Caco-2 (cell line): Measurements from ENCODE around the gene DHX57. TPM values are rescaled to one million over a fixed set of nuclear protein-coding genes. Genes with fewer than 3 reads are reported as not detected.
"Not testable (repeated sequence)": the region's sequence is repeated elsewhere in the genome, so short reads cannot be mapped to it uniquely, and the experiment has no call there.

Source experiments
- BruUV-seq: library from RNA; stranded (reverse); fragments of 400-500 nt; replicated peaks from 2 replicates; lab custom pipeline; 2021; lab: Mats Ljungman, UMichigan
- CTCF ChIA-PET: fragments of 300-600 bp; sonication (Branson Sonifier 250); formaldehyde crosslinking; loops from one replicate; lab custom pipeline; 2022; ENCODE audit warnings: antibody characterized with exemption; lab: Charles Lee
- POLR2A ChIA-PET: fragments of 300-600 bp; sonication (Branson Sonifier 250); formaldehyde crosslinking; loops from one replicate; lab custom pipeline; 2022; ENCODE audit warnings: antibody characterized with exemption; lab: Charles Lee
- DNase-seq, 2 experiments: peaks; one replicate each; pipeline versions ENCODE4 v3.0.0 to v3.0.0-alpha.2; 2020 to 2022
- H3K27me3 ChIP-seq: replicated peaks from 2 replicates; pipeline ENCODE4 v1.6.0; 2011; ENCODE audit warnings: low read length; ENCODE audit not compliant: control insufficient read depth, insufficient read depth
- H3K36me3 ChIP-seq: 2 replicates; pipeline ENCODE4 v1.5.1; 2011; ENCODE audit warnings: low read length; ENCODE audit not compliant: control insufficient read depth, insufficient read depth
- H3K4me1 ChIP-seq: fragments of 250-450 bp; sonication (Bioruptor Pico); 2 replicates; pipeline ENCODE4 v1.5.1; 2020; ENCODE audit warnings: mild to moderate bottlenecking
- H3K4me3 ChIP-seq: 2 replicates; pipeline ENCODE4 v1.5.1; 2011; ENCODE audit warnings: low read depth, mild to moderate bottlenecking, control low read depth, low read length
- H3K9me3 ChIP-seq: fragments of 250-450 bp; sonication (Bioruptor Pico); 2 replicates; pipeline ENCODE4 v1.5.1; 2020; ENCODE audit warnings: mild to moderate bottlenecking, moderate library complexity
- H3K27ac Mint-ChIP-seq: one replicate; pipeline ENCODE4 v1.8.0; 2022; ENCODE audit warnings: mixed read lengths; ENCODE audit not compliant: unreplicated experiment
- H3K27me3 Mint-ChIP-seq: one replicate; pipeline ENCODE4 v1.8.0; 2022; ENCODE audit warnings: mixed read lengths; ENCODE audit not compliant: insufficient read depth, unreplicated experiment
- H3K36me3 Mint-ChIP-seq: one replicate; pipeline ENCODE4 v1.8.0; 2022; ENCODE audit warnings: mild to moderate bottlenecking, mixed read lengths; ENCODE audit not compliant: insufficient read depth, unreplicated experiment
- H3K4me1 Mint-ChIP-seq: one replicate; pipeline ENCODE4 v1.8.0; 2022; ENCODE audit warnings: low read depth, mixed read lengths; ENCODE audit not compliant: unreplicated experiment
- H3K4me3 Mint-ChIP-seq: one replicate; pipeline ENCODE4 v1.8.0; 2022; ENCODE audit warnings: mild to moderate bottlenecking, moderate library complexity, mixed read lengths; ENCODE audit not compliant: unreplicated experiment
- H3K9me3 Mint-ChIP-seq: one replicate; pipeline ENCODE4 v1.8.0; 2022; ENCODE audit warnings: mixed read lengths; ENCODE audit not compliant: unreplicated experiment
- intact Hi-C: fragments of 100-400 bp; cut with micrococcal nuclease; formaldehyde crosslinking; loops from one replicate; pipeline ENCODE4 v1.10.0; 2022; ENCODE audit not compliant: unreplicated experiment
- total RNA-seq: library from RNA; stranded (reverse); gene quantifications from 2 replicates; pipeline ENCODE4 v1.2.3, GENCODE V29; 2022
- TF ChIP-seq, protein P1 (sequence below), 2 experiments: fragments of 200-600 bp in 1 of 2; IDR thresholded peaks; 1 replicate in 1 of 2; 2 replicates in 1 of 2; pipeline versions ENCODE4 v1.5.1 to v1.8.0; 2011 to 2022; ENCODE audit warnings: antibody characterized with exemption in 1 of 2, control low read depth in 1 of 2, inconsistent platforms in 1 of 2, low read depth in 1 of 2, low read length in 1 of 2, mild to moderate bottlenecking in 1 of 2, moderate library complexity in 1 of 2; ENCODE audit not compliant: insufficient read depth in 1 of 2, severe bottlenecking in 1 of 2, unreplicated experiment in 1 of 2

Gene DHX57
- total RNA-seq, 1 experiment from 2014 or later, result 20.6 TPM

DNA sequence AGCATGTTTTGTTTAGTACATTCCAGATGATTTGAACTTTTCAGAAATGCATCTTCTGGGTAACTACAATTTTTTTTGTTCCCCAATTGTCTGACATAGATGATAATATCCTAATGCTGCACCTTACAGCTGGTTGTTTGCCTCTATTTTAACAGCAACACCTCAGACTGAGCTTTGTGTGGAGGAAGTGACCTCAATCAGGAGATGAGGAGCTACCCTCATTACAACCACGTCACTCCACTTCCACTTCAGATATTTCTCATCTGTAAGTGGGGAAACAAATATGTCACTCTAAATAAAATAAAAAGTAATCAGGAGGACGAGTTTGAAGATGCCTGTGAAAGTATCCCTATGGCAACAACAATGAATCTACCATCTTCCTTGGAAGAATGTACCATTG, 112.5 kb downstream of the DHX57 start:
- ChIA-PET CTCF (no interaction called here), POLR2A (interaction anchor here (2.6 kb wide), 1 partner anchor 12 kb away, joined by 17 read pairs; the partner anchor contains the start of gene SRSF7)
- Mint-ChIP-seq H3K27me3 (no peaks in the 10 kb centered on the region), H3K4me3 (no peak overlapping the region), H3K9me3 (no peaks in the 10 kb centered on the region), H3K4me1 (no peaks in the 10 kb centered on the region), H3K36me3 (no peaks in the 10 kb centered on the region), H3K27ac (no peak overlapping the region)
- Histone ChIP-seq H3K36me3 (no peaks in the 10 kb centered on the region), H3K4me3 (no peak overlapping the region), H3K27me3 (no peaks in the 10 kb centered on the region; the same call in 1 of the 2 replicates), H3K4me1 (peaks cover 5% of the 10 kb centered on the region; the same call in 1 of the 2 replicates), H3K9me3 (no peaks in the 10 kb centered on the region)
- BruUV-seq, result no TSS peak
- TF ChIP-seq, protein P1, sequence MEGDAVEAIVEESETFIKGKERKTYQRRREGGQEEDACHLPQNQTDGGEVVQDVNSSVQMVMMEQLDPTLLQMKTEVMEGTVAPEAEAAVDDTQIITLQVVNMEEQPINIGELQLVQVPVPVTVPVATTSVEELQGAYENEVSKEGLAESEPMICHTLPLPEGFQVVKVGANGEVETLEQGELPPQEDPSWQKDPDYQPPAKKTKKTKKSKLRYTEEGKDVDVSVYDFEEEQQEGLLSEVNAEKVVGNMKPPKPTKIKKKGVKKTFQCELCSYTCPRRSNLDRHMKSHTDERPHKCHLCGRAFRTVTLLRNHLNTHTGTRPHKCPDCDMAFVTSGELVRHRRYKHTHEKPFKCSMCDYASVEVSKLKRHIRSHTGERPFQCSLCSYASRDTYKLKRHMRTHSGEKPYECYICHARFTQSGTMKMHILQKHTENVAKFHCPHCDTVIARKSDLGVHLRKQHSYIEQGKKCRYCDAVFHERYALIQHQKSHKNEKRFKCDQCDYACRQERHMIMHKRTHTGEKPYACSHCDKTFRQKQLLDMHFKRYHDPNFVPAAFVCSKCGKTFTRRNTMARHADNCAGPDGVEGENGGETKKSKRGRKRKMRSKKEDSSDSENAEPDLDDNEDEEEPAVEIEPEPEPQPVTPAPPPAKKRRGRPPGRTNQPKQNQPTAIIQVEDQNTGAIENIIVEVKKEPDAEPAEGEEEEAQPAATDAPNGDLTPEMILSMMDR (IDR thresholded peaks at IDR 0.05; ENCODE audit: insufficient read depth in 1 of 2, low read depth in 1 of 2, low read length in 1 of 2, severe bottlenecking in 1 of 2, unreplicated experiment in 1 of 2), result no peak
- intact Hi-C loops, result no loop called here
- no peak for DNase-seq

DNA sequence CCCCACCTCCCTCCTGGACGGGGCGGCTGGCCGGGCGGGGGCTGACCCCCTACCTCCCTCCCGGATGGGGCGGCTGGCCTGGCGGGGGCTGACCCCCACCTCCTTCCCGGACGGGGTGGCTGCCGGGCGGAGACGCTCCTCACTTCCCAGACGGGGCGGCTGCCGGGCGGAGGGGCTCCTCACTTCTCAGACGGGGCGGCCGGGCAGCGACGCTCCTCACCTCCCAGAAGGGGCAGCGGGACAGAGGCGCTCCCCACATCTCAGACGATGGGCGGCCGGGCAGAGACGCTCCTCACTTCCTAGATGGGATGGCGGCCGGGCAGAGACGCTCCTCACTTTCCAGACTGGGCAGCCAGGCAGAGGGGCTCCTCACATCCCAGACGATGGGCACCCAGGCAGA, 119.8 kb downstream of the DHX57 start:
- H3K4me3 ChIP-seq, H3K27ac Mint-ChIP-seq, H3K27me3 Mint-ChIP-seq, DNase-seq, H3K36me3 ChIP-seq, CTCF ChIA-PET, POLR2A ChIA-PET, BruUV-seq, intact Hi-C loops, H3K9me3 ChIP-seq, H3K4me3 Mint-ChIP-seq, H3K4me1 ChIP-seq, H3K9me3 Mint-ChIP-seq, H3K27me3 ChIP-seq: not testable (repeated sequence)
- H3K36me3 Mint-ChIP-seq, result peaks cover 11% of the 10 kb centered on the region
- H3K4me1 Mint-ChIP-seq, result peaks cover 13% of the 10 kb centered on the region

DNA sequence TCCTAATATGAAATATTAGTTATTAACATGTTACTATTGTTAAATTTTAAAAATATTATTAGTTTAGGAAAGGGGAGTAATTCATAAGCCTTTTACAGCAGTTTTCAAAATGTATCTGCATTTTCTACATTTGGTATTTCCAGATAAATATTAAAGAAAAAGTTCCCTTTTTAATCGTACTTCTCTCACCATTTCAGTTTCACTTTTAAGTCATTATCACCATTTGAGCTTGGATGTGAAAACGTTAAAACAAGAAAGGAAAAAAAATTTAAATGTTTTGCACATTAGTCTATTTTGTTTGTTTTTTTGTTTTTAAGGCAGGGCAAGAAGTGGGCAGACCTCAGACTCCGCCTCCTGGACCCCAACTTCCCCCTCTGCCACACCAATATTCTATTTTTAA, 121.2 kb downstream of the DHX57 start:
- Histone ChIP-seq H3K27me3 (no peaks in the 10 kb centered on the region), H3K36me3 (0 out of 2 replicates have a peak, but pooled peaks cover 3% of the 10 kb centered on the region), H3K4me1 (0 out of 2 replicates have a peak, but pooled peaks cover 4% of the 10 kb centered on the region), H3K4me3 (no peak overlapping the region), H3K9me3 (no peaks in the 10 kb centered on the region)
- no peaks in the 10 kb centered on the region for H3K9me3 Mint-ChIP-seq
- intact Hi-C loops, result loop anchor here (5.0 kb wide), 2 partner anchors 83 to 377 kb away; partner anchors contain the start of gene ATL2
- BruUV-seq, result no TSS peak
- CTCF ChIA-PET, result no interaction called here
- H3K36me3 Mint-ChIP-seq, result peaks cover 25% of the 10 kb centered on the region
- H3K4me3 Mint-ChIP-seq, result no peak overlapping the region
- peaks cover 19% of the 10 kb centered on the region for H3K4me1 Mint-ChIP-seq
- POLR2A ChIA-PET, result no interaction called here
- TF ChIP-seq, protein P1 (IDR thresholded peaks at IDR 0.05; ENCODE audit: insufficient read depth in 1 of 2, low read depth in 1 of 2, low read length in 1 of 2, severe bottlenecking in 1 of 2, unreplicated experiment in 1 of 2), result no peak
- no peak overlapping the region for H3K27ac Mint-ChIP-seq
- no peak for DNase-seq
- peaks cover 3% of the 10 kb centered on the region for H3K27me3 Mint-ChIP-seq
